ENCODE measurements around the gene UPF3A.

GRCh38 chr13:114323349-114323748 is 41.9 kb downstream of the UPF3A start:
- no peak for TF ChIP-seq CTCF (conservative IDR thresholded peaks at IDR 0.05 in 1 of 2, IDR thresholded peaks at IDR 0.05 in 1 of 2; ENCODE audit: extremely low read depth in 1 of 2, insufficient read depth in 1 of 2, low read depth in 1 of 2, low read length in 2 of 2)
- no peak for TF ChIP-seq EZH2 (IDR thresholded peaks at IDR 0.05; ENCODE audit: borderline replicate concordance, low read length)

All from mammary epithelial cell (primary cell).